Measurements from ENCODE around the gene KCNT1.

- TF ChIP-seq POLR2A (IDR thresholded peaks at IDR 0.05) (no peak), CTCF (IDR thresholded peaks at IDR 0.05) (no peak)
These were observed 49.5 kb downstream of the KCNT1 start for GRCh38 chr9:135751501-135751900.
